Kasumi-1 (cell line): ENCODE data around the gene ARFGAP1.
"Not testable (repeated sequence)": the region's sequence is repeated elsewhere in the genome, so short reads cannot be mapped to it uniquely, and the experiment has no call there.

Source experiments
- DNase-seq, 2 experiments: peaks; one replicate each; lab custom pipeline; 2025; lab: John Stamatoyannopoulos, UW

The ARFGAP1 gene

DNA sequence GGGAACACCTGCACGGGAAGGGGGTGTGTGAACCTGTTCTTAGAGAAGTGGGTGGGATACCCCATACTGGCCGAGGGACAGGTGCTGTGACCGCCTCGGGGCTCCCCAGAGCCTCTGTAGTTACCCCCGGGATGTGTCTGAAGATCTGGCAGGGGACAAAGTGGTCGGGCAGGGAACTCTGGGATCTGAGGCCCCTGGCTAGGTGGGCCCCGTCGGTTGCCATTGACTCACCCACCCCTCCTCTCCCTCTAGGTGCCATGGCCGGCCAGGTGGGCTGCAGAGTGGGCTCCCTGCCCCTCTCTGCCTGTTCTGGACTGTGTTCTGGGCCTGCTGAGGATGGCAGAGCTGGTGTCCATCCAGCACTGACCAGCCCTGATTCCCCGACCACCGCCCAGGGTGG lies 32.6 kb upstream of the ARFGAP1 start:
- DNase-seq, result no peak

DNA sequence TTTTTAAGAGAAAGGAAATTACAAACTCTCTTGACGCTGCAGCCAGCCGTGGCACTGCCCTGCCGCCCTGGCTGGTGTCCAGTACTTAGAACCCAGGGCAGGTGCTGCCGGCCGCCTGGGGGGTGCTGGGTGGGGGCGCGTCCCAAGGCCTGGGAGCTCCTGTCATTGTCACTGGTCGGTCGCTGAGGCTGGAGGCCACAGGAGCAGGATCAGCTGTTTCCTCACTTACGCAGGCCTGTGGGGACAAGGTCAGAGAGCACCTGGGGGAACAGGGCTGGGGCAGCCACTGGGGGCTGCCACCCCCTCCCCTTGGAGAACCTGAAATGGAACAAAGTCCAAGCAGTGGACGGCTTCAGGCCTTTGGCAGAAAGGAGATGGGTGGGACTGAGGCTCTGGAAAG lies 31.3 kb upstream of the ARFGAP1 start:
- no peak for DNase-seq

DNA sequence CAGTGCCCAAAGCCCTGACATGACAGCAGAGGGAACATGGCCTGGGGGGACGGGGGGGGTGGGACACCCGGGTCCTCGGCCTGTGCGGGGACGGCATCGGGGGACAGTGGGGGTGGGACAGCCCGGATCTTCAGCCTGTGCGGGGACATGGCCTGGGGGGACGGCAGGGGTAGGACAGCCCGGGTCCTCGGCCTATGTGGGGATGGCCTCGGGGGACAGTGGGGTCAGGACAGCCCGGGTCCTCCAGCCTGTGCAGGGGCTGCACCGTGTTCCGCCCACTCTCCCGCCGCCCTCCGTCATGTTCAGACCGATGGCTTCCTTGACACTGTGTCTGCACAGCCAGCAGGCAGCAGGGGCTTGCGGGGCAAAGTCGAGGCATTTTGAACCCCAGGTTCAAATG lies 29.9 kb upstream of the ARFGAP1 start:
- no peak for DNase-seq

DNA sequence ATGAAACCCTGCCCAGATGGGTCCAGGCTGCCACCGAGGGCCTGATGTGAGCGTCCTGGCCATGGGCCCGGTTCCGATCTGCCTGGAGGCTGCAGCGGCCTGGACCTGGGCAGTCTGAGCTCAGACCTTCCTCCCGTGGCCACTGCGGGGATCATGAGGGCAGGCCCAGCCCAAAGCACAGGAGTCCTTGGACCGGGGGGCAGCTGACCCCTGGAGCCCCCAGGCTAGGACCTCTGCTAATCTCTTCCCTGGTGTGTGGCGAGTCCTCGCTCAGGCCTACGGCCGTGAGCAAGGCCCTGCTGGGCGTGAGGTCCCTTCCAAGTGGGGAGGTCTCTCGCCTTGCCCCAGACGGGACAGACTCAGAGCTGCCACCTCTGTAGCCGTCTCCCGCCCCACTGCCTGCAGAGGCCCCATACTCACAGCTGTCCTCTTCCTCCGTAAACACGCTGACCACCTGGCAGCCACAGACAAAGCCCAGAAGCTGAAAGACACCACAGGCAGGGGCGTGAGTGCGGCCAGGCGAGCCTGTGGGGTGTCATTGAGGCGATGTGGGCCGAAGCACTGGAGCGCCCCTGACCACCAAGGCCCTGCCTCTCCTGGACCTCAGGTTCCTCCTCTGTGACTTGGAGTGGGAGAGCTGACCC lies 28.9 kb upstream of the ARFGAP1 start:
- DNase-seq, result no peak

DNA sequence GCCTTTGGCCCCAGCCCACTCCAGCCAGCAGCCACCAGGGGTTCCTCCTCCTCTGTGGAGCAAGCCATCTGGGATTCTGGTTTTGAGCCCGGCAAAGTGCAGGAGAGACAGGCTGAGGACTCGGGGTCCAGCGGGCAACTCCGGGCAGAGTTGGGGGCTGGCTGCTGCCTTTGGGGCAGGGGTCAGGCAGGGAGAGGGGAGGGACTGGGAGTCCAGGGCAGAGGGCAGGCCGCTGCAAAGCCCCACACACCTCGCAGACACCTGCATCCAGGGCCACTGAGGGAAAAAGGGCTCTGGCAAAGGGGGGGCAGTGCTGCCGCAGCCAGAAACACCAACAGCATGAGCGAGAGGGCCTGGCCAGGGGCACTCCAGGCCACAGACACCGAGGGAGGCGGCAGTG lies 28.1 kb upstream of the ARFGAP1 start:
- DNase-seq, result no peak

DNA sequence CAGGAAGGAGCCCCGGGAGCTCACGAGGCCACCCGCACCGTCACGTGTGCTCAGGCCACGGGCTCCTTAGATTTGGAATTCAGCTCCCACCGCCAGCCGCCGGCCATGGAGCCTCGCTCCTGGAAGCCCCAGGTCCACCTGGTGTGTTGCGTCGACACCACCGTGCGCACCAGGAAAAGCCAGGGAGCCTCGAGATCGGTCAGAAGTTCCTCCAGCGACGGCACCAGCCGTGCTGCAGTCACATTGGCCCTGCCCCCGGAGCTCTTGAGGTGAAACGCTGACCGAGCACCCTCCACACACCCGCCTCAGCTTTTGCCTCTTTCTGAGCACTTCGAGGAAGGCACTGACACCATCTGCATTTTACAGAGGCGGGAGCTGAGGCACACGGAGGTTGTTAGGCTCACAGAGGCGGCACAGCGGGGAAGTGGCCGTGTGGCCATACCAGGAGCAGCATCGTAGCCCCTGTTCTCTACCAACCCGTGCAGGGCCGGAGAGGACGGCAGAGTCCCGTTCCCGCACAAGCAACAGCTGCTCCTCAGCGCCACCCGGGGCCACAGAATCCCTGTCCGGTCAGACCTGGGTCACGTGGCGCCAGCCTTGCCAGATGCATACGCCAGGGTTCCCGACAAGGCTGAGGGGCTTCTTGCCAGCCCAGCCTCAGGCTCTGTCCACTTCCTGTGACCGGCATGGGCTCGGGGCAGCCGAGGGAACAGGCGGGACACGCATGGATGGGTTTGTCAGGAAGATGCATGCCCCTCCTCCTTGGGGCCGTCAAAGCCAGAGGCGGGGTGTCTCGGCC lies 25.9 kb upstream of the ARFGAP1 start:
- no peak for DNase-seq

DNA sequence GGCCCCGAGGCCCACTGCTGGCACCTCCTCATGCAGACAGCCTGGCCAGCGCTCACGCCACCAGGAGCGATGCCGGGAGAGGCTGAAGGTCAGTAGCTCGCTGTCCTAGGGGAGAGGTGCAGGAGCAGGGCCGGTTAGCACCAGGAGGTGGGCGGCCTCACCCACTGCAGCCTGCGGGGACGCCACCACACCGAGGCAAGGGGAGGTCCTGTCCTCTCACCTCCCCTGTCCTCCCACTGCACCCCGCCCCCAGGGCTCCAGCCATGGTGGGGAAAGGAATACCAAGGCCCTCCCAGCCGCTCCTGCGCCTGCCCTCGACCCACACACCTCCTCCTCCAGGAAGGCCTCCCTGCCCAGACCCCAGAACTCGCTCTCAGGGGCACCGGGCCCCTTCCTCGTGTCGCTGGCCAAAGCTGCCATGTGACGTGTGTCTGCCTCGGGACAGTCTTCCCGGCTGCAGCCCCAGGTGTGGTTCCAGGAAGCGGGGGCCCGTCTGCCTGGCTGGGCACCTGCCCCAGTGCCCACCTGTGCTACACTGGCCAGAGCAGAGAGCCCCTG lies 24.9 kb upstream of the ARFGAP1 start:
- DNase-seq, result no peak

DNA sequence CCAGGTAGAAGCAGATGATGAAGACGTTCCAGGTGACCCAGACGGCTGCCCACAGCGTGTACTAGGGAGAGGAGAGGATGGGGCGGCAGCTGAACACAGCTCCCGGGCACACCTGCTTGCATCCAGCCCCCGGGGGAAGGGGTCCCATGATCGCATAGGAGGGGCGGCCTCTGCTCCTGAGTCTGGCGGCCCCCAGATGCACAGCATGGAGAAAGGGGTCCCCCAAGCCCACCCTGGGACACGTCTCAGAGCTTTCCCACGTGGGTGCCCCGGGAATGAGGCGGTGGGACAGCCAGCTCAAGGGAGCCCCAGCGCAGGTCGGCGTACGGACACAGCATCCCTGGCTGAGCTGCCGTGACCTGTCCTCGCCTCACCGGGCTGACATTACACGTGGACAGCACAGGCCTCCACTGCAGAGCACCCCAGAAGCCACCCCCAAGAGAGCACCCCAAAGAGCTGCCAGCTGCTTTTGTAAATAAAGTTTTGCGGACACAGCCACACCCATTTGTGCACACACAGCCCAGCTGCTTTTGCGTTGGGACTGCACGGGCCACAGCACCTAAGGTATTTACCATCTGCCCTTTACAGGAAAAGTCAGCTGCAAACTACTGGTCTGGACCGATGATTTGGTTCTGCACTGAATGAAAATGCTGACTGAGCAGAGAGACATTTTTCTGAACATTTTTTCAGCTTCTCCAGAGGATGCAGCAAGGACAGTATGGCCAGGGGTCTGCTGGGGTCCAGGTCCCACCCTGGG lies 23.6 kb upstream of the ARFGAP1 start:
- no peak for DNase-seq

DNA sequence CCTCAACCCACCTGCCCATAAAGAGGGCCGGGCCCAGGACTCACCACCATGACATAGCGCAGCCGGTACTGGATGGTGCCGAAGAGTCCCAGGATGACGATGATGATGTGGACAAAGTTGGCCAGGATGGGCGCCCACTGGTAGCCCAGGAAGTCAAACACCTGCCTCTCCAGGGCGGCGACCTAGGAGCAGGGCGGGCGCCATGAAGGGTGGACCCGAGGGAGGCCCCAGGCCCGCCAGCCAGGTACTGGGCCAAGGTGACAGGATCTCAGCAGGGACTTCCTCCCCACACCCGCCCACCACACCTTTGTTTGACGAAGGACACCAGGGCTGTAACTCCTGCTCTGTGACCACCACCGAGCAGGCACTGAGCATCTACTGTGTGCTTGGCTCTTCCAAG lies 22.7 kb upstream of the ARFGAP1 start:
- no peak for DNase-seq

DNA sequence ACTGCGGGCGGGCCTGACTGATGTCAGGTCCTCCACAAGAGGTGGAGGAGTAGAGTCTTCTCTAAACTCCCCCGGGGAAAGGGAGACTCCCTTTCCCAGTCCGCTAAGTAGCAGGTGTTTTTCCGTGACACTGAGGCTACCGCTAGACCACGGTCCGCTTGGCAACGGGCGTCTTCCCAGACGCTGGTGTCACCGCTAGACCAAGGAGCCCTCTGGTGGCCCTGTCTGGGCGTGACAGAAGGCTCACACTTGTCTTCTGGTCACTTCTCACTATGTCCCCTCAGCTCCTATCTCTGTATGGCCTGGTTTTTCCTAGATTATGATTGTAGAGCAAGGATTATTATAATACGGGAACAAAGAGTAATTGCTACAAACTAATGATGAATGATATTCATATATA lies 21.3 kb upstream of the ARFGAP1 start:
- DNase-seq, result not testable (repeated sequence)

DNA sequence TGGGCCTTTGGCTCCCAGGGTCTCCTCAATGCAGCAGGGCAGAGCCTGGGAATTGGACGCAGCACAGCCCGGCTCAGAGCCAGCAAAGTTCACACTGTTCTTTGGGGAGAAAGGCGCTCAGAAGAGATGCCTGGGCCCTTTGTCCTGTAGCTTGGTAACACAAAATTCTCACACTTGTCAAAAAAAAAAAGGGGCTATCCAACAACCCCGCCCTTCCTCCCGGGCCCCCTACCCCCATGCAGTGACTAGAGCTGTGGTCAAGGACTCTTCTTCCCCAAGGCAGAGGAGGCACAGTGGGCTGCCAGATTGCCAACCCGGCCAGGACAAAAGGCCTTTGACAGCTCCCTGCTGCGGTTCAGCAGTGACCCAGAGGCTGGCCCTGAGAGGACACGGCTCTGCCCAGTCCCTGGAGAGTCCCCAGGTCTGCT lies 20.3 kb upstream of the ARFGAP1 start:
- DNase-seq, result no peak

DNA sequence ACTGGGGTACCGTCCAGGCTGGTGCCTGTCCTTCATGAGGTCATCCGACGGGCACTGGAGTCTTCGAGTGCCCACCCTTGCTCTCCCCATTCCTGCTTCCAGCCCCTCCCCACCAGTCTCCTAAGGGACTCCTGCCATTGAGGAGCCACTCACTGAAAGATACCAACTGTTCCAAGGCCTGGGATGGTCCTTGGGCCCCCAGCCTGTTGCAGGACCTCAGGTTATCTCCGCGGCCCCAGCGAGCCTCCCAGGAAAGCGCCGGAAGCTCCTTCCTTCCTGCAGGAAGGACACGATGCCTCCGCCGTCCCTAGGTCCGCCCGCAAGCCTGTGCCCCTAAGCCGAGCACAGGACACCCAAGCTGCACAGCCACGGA lies 19.6 kb upstream of the ARFGAP1 start:
- DNase-seq, result no peak

DNA sequence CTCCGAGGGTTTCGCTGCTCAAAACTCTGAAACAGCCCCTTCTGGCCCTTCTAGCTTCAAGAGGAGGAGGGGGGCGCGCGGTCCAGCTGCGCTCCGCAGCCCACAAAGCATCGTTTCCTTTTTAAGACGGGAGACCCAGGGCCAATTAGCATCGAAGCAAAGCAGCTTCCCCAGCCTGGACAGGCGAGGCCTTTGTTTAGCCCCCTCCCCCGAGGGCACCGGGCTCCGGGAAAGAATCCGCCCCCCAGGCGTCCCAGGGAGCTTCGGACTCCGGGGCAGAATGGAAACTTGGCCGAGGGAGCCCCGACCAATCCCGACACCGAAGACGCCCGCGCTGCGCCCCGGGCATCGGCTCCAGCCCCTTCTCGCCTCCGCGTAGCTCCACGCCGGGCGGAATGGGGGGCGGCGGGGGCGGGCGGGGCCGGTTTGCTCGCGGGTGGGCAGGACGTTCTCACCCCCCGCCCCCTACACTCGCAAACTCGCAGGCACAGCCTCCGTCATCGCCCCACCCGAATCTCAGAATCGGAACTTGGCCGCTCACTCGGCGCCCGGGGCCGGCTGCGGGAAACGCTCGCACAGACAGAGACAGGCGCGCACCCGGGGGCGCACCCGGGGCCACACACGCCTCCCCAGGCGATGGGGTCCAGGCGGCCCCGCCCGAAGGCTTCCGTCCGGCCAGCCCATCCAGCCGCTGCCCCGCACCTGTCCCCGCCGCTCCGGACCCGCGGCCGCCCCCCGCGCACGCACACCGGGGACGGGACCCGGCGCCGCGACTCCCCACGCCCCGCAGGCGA lies 19.0 kb upstream of the ARFGAP1 start:
- DNase-seq, result no peak

DNA sequence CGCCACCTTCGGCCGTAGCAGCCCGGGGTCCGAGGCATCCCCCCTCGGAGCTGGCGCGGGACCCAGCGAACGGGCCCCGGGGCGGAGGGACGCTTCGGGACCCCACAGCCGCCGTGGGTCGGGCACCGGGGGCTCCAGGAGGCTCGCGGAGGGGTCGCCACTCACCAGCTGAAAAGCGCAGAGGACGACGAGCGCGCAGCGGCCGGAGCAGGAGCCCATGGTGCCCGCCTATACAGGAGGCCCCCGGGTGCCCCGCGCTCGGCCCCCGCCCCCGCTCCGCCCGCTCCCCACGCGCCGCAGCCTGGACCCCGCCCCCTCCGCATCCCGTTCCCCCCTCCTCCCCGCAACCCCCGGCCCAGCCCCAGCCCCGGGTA lies 18.4 kb upstream of the ARFGAP1 start, which contains the start of gene NKAIN4:
NKAIN4 (minus strand) TSS at position 232 of the 374 bp plus-strand sequence; CDS start at position 219, 13 bp downstream.
- no peak for DNase-seq

DNA sequence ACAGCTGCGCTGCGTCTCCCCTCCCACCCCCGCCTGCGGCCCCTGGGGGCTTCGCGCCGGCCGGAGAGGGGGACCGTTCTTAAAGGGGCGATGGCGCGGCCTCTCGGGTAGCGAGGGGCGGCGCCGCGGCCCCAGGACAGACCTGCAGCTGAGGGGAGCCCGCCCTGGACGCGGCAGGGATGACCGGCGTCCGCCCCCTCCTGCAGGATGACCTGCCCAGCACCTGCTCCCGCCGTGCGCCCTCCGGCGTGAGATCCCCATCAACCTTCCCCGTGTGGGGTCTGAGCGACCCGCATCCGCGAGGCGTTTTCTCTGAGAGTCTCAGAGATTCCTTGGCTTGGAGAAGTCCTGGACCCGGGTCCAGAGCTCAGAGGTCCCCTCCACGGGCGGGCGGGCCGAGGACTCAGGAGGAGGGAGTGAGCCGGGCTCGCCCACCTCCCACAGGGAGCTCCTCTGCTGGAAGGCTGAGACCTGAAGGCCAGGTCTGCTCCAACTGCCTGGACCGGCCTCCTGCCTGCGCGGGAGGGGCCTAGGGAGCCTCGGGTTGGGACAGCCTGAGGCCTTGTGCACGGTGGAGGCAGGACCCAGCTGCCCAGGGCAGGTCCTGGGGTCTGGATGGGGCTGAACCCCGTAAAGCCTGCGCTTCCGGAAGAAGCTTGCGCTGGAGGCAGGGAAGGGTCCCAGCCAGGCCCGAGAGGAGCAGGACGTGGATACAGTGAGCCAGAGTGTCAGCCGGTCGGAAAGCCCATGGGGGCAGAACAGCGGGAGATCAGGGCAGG lies 17.8 kb upstream of the ARFGAP1 start:
- no peak for DNase-seq

DNA sequence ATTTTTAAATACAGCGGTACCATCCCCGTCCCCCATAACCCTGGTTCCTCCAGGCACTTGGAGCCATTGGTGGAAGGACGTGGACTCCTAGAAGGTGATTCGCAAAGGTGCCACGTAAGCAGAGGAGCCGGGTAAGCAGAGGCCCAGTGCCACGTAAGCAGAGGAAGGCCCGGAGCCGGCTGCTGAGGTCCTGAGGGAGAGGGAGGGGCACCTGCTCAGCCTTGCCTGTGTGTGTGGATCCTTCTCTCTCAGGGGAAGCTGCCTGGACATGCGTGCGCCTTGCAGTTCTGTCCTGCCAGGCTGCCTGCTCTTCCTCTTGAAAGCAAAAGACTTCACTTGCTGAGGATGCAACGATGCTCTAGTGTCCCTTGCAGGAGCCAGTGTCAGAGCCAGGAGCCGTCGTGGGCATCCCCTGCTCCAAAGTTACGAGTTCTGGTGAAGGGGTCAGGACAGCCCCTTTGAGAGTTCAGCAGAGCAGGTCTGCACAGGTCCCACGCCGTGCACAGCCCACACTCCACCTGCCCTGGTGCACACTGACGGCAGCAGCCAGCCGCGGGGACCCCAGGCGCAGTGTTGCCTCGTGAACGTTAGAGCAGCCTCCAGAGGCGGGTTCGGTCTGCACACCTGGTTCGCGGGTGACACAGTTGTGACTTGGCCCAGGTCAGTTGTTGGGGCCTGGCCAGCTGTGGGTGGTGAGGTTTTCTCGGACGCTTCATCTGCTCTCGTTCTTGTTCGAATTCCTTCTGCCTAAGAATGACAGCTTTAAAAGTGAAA lies 16.5 kb upstream of the ARFGAP1 start:
- DNase-seq, result no peak

DNA sequence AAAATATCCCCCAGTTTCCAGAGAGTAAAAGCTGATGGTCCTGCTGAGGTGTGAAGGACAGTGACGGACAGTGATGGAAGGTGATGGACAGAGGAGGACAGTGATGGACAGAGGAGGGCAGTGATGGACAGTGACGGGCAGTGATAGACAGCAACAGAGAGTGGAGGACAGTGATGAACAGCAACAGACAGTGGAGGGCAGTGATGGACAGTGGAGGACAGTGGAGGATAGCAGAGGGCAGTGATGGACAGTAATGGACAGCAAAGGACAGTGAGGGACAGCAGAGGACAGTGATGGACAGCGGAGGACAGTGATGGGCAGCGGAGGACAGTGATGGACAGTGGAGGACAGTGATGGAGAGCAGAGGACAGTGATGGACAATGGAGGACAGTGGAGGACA lies 15.7 kb upstream of the ARFGAP1 start:
- no peak for DNase-seq

DNA sequence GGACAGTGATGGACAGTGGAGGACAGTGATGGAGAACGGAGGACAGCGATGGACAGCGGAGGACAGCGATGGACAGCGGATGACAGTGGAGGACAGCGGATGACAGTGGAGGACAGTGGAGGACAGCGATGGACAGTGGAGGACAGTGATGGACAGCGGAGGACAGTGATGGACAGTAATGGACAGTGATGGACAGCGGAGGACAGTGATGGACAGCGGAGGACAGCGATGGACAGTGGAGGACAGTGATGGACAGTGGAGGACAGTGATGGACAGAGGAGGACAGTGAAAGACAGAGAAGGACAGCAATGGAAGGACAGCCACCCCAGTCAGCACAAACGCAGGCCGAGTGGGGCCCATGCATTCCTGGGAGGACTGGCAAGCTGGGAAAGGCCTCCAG lies 15.0 kb upstream of the ARFGAP1 start:
- DNase-seq, result no peak

DNA sequence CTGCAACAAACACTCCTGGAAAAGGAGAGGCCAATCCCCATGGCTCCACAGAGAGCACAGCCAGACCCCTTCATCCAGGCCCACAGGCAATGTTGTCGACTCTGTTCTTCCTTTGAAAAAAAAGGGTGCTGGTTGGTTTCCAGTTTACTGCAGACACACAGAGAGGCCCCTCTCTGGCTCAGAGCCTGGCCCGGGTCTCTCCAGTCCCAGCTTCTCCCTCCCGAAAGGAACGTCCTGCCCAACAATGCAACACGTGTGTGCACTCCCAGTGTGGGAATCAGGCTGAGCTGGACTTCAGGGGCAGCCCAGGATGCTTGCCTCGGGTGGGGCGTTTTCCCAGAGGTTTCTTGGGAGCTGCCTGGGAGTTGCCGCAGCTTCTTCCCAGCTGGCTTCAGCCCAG lies 13.8 kb upstream of the ARFGAP1 start:
- DNase-seq, result no peak

DNA sequence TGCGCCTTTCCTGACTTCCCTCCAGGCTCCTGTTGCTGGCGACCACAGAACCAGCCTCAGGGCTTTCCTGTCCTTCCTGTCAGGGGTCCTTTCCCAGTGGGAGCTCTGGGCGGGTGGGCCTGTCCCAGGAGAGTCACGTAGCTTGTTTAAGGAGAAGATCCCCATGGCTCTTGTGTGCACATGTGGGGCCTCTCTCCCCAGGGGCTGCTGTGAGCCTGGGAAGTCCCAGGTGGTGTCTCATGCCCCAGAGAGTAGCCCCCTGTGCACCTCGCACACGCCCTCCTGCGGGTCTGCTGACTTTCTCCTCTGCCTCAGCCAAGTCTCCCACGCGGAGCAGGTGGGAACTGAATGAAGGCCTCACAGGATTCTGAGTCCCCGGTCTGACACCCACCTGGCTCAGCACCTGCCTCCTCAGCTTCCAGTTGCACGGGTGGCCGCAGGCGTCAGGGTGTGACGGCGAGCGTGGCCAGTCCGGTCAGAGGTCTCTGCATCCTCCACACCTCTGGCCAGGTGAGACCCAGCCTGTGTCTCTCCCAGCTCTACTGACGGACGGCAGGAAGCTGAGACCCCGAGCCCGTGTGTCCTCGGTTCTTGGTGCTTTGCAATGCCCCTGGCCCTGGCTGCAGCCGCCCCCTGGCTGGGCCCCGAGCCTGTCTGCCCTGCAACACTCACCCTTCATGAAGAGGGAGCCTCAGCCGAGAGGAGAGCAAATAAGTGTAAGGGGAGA lies 12.7 kb upstream of the ARFGAP1 start:
- no peak for DNase-seq
